ENCODE data around the gene KCNT2.

The KCNT2 gene

DNA sequence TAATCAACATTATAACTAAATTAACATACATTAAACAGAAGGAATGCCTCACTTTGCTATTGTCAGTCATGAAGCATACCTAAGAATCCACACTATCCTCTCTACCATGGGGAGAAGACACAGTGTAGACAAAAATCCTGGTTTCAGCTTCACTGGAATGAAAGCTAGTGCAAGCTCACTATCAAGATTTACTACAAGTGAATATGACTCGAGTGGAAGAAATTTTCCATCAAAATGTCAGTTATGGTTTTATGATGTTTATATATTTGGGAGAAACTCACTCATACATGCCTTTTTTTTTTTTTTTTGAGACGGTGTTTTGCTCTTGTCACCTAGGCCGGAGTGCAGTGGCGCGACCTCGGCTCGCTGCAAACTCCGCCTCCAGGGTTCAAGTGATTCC is 424.3 kb downstream of the KCNT2 start:
- TF ChIP-seq CREB1 (IDR thresholded peaks at IDR 0.05; ENCODE audit: low read depth) (no peak), MAX (IDR thresholded peaks at IDR 0.05) (no peak), CEBPB (IDR thresholded peaks at IDR 0.05) (no peak), NFIC (IDR thresholded peaks at IDR 0.05) (no peak), TAF1 (IDR thresholded peaks at IDR 0.05; ENCODE audit: low read depth) (no peak), TCF12 (IDR thresholded peaks at IDR 0.05; ENCODE audit: low read depth) (no peak), ZBTB7A (IDR thresholded peaks at IDR 0.05; ENCODE audit: low read depth) (no peak), EP300 (IDR thresholded peaks at IDR 0.05; ENCODE audit: borderline replicate concordance) (no peak), EGR1 (IDR thresholded peaks at IDR 0.05) (no peak), FOXM1 (IDR thresholded peaks at IDR 0.05; ENCODE audit: borderline replicate concordance, low read depth) (no peak), USF1 (IDR thresholded peaks at IDR 0.05) (no peak)
- TF ChIP-seq, protein P1, sequence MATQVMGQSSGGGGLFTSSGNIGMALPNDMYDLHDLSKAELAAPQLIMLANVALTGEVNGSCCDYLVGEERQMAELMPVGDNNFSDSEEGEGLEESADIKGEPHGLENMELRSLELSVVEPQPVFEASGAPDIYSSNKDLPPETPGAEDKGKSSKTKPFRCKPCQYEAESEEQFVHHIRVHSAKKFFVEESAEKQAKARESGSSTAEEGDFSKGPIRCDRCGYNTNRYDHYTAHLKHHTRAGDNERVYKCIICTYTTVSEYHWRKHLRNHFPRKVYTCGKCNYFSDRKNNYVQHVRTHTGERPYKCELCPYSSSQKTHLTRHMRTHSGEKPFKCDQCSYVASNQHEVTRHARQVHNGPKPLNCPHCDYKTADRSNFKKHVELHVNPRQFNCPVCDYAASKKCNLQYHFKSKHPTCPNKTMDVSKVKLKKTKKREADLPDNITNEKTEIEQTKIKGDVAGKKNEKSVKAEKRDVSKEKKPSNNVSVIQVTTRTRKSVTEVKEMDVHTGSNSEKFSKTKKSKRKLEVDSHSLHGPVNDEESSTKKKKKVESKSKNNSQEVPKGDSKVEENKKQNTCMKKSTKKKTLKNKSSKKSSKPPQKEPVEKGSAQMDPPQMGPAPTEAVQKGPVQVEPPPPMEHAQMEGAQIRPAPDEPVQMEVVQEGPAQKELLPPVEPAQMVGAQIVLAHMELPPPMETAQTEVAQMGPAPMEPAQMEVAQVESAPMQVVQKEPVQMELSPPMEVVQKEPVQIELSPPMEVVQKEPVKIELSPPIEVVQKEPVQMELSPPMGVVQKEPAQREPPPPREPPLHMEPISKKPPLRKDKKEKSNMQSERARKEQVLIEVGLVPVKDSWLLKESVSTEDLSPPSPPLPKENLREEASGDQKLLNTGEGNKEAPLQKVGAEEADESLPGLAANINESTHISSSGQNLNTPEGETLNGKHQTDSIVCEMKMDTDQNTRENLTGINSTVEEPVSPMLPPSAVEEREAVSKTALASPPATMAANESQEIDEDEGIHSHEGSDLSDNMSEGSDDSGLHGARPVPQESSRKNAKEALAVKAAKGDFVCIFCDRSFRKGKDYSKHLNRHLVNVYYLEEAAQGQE (IDR thresholded peaks at IDR 0.05; ENCODE audit: low read depth): no peak

- no peak for TF ChIP-seq TEAD4 (IDR thresholded peaks at IDR 0.05)
- TF ChIP-seq, protein P1 (IDR thresholded peaks at IDR 0.05; ENCODE audit: low read depth): no peak
- no peak for TF ChIP-seq TCF12 (IDR thresholded peaks at IDR 0.05; ENCODE audit: low read depth)
- TF ChIP-seq EP300 (IDR thresholded peaks at IDR 0.05; ENCODE audit: borderline replicate concordance): no peak
- TF ChIP-seq EGR1 (IDR thresholded peaks at IDR 0.05): no peak
- TF ChIP-seq USF1 (IDR thresholded peaks at IDR 0.05): no peak
- TF ChIP-seq FOXM1 (IDR thresholded peaks at IDR 0.05; ENCODE audit: borderline replicate concordance, low read depth): no peak
- TF ChIP-seq CEBPB (IDR thresholded peaks at IDR 0.05): no peak
- no peak for TF ChIP-seq MAX (IDR thresholded peaks at IDR 0.05)
- no peak for TF ChIP-seq TAF1 (IDR thresholded peaks at IDR 0.05; ENCODE audit: low read depth)
- no peak for TF ChIP-seq RAD21 (IDR thresholded peaks at IDR 0.05; ENCODE audit: low read depth)
- TF ChIP-seq YY1 (IDR thresholded peaks at IDR 0.05; ENCODE audit: low read depth): no peak
- TF ChIP-seq ZBTB7A (IDR thresholded peaks at IDR 0.05; ENCODE audit: low read depth): no peak
- no peak for TF ChIP-seq NFIC (IDR thresholded peaks at IDR 0.05)
These were observed 426.7 kb downstream of the KCNT2 start for GRCh38 chr1:196181594-196181878.

GRCh38 chr1:196180847-196181593 is 427.2 kb downstream of the KCNT2 start:
- TF ChIP-seq, protein P1 (IDR thresholded peaks at IDR 0.05; ENCODE audit: low read depth): no peak
- TF ChIP-seq ZBTB7A (IDR thresholded peaks at IDR 0.05; ENCODE audit: low read depth): no peak

GRCh38 chr1:196178083-196178635 is 430.1 kb downstream of the KCNT2 start:
- TF ChIP-seq NFIC (IDR thresholded peaks at IDR 0.05): no peak
- no peak for TF ChIP-seq RAD21 (IDR thresholded peaks at IDR 0.05; ENCODE audit: low read depth)
- no peak for TF ChIP-seq EP300 (IDR thresholded peaks at IDR 0.05; ENCODE audit: borderline replicate concordance)
- TF ChIP-seq, protein P1 (IDR thresholded peaks at IDR 0.05; ENCODE audit: low read depth): no peak
- no peak for TF ChIP-seq TCF12 (IDR thresholded peaks at IDR 0.05; ENCODE audit: low read depth)
- no peak for TF ChIP-seq ZBTB7A (IDR thresholded peaks at IDR 0.05; ENCODE audit: low read depth)
